Measurements from ENCODE around the gene PIP5K1C.

PIP5K1C gene

GRCh38 chr19:3684817-3685410, 15.4 kb downstream of the PIP5K1C start:
- no peak for ATAC-seq (ENCODE audit: low read depth)
- DNase-seq (ENCODE audit: low spot score): no peak
- no peak for TF ChIP-seq CTCF (IDR thresholded peaks at IDR 0.05; ENCODE audit: poor library complexity, severe bottlenecking)

GRCh38 chr19:3684054-3684816, 16.0 kb downstream of the PIP5K1C start:
- Histone ChIP-seq H3K4me3 (ENCODE audit: severe bottlenecking) (no peak overlapping the region), H3K27ac (ENCODE audit: poor library complexity, severe bottlenecking) (no peak overlapping the region)
- ATAC-seq (ENCODE audit: low read depth): no peak

More at GRCh38 chr19:3684817-3685410, 15.4 kb downstream of the PIP5K1C start:
- H3K36me3 ChIP-seq (ENCODE audit: low read depth): peaks cover 6% of the 10 kb centered on the region; the same call in 1 of the 2 replicates
- no peak overlapping the region for H3K27ac ChIP-seq (ENCODE audit: poor library complexity, severe bottlenecking)
- no peaks in the 10 kb centered on the region for H3K9me3 ChIP-seq (ENCODE audit: severe bottlenecking)
- H3K4me1 ChIP-seq (ENCODE audit: insufficient read depth, poor library complexity, severe bottlenecking): no peaks in the 10 kb centered on the region
- no peak overlapping the region for H3K4me3 ChIP-seq (ENCODE audit: severe bottlenecking)
- H3K27me3 ChIP-seq (ENCODE audit: insufficient read depth, poor library complexity, severe bottlenecking): no peaks in the 10 kb centered on the region

GRCh38 chr19:3683405-3684053, 16.7 kb downstream of the PIP5K1C start:
- DNase-seq (ENCODE audit: low spot score) (peak; percentile 57), ATAC-seq (ENCODE audit: low read depth) (no peak)
- no peaks in the 10 kb centered on the region for H3K4me1 ChIP-seq (ENCODE audit: insufficient read depth, poor library complexity, severe bottlenecking)
- no peaks in the 10 kb centered on the region for H3K27me3 ChIP-seq (ENCODE audit: insufficient read depth, poor library complexity, severe bottlenecking)
- H3K27ac ChIP-seq (ENCODE audit: poor library complexity, severe bottlenecking): no peak overlapping the region
- H3K36me3 ChIP-seq (ENCODE audit: low read depth): peaks cover 6% of the 10 kb centered on the region; the same call in 1 of the 2 replicates
- no peak for TF ChIP-seq CTCF (IDR thresholded peaks at IDR 0.05; ENCODE audit: poor library complexity, severe bottlenecking)
- H3K4me3 ChIP-seq (ENCODE audit: severe bottlenecking): no peak overlapping the region
- H3K9me3 ChIP-seq (ENCODE audit: severe bottlenecking): no peaks in the 10 kb centered on the region

More at GRCh38 chr19:3684054-3684816, 16.0 kb downstream of the PIP5K1C start:
- Histone ChIP-seq H3K4me1 (ENCODE audit: insufficient read depth, poor library complexity, severe bottlenecking) (no peaks in the 10 kb centered on the region), H3K27me3 (ENCODE audit: insufficient read depth, poor library complexity, severe bottlenecking) (no peaks in the 10 kb centered on the region), H3K9me3 (ENCODE audit: severe bottlenecking) (no peaks in the 10 kb centered on the region), H3K36me3 (ENCODE audit: low read depth) (peaks cover 6% of the 10 kb centered on the region; the same call in 1 of the 2 replicates)
- no peak for TF ChIP-seq CTCF (IDR thresholded peaks at IDR 0.05; ENCODE audit: poor library complexity, severe bottlenecking)
- DNase-seq (ENCODE audit: low spot score): peak; percentile 38

- Histone ChIP-seq H3K9me3 (ENCODE audit: severe bottlenecking) (no peaks in the 10 kb centered on the region), H3K36me3 (ENCODE audit: low read depth) (peaks cover 6% of the 10 kb centered on the region; the same call in 1 of the 2 replicates), H3K4me1 (ENCODE audit: insufficient read depth, poor library complexity, severe bottlenecking) (no peaks in the 10 kb centered on the region), H3K4me3 (ENCODE audit: severe bottlenecking) (no peak overlapping the region), H3K27ac (ENCODE audit: poor library complexity, severe bottlenecking) (no peak overlapping the region), H3K27me3 (ENCODE audit: insufficient read depth, poor library complexity, severe bottlenecking) (no peaks in the 10 kb centered on the region)
- no peak for ATAC-seq (ENCODE audit: low read depth)
- no peak for TF ChIP-seq CTCF (IDR thresholded peaks at IDR 0.05; ENCODE audit: poor library complexity, severe bottlenecking)
- DNase-seq (ENCODE audit: low spot score): peak; percentile 32
Observed at GRCh38 chr19:3682741-3683404, 17.4 kb downstream of the PIP5K1C start.

Measured in RWPE2 (cell line).